Medulla oblongata (tissue), 1 donor: ENCODE measurements around the gene SH3PXD2A.
A peak's percentile ranks its signal among the peaks of the same experiment; 100 is the strongest.

ENCODE experiments used
- DNase-seq: peaks from one replicate; pipeline ENCODE4 v3.0.0-alpha.2; 2015; ENCODE audit errors: extremely low spot score

SH3PXD2A gene

GRCh38 chr10:103812004-103812403, 43.4 kb downstream of the SH3PXD2A start:
- no peak for DNase-seq

DNA sequence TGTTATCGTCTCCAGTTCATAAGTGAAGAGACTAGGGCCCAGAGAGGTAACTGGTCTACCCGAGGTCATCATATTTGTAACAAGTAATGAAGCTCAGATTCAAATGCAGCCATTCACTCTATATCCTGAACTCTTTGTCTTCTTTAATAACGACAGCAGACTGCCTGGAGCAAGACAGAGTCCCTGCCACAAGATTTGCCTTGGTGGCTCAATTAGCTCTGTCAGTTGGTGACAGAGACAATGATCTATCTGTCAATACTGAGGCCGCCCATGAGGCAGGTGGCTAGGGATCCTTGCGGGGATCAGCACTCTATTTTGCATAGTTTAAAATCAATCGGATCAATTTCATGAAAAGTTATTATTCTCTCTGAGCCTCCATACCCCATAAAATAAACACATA, 43.9 kb downstream of the SH3PXD2A start:
- no peak for DNase-seq

DNA sequence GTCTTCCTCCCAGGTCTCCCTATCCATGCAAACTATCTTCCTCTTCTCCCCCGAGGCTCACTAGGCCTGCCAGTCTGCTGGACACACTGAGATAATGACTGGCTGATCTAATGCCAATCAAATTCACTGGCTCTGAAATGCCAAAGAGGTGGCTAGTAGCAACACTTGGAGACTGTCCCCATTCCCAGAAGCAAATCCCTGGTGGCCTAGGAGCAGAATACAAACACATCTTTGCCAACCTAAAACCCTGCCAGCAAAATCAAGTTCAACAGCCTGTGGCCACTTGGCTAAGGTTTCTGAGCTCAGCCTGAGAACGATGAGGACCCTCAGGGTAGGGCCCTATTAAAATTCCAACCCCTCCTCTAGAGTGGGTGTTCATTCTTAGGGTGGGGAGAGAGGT, 46.6 kb downstream of the SH3PXD2A start:
- peak; percentile 51 for DNase-seq

- DNase-seq, result no peak
These were observed 47.4 kb downstream of the SH3PXD2A start for GRCh38 chr10:103807996-103808395.

- DNase-seq, result no peak
These were observed 48.8 kb downstream of the SH3PXD2A start for GRCh38 chr10:103806395-103807187.

DNA sequence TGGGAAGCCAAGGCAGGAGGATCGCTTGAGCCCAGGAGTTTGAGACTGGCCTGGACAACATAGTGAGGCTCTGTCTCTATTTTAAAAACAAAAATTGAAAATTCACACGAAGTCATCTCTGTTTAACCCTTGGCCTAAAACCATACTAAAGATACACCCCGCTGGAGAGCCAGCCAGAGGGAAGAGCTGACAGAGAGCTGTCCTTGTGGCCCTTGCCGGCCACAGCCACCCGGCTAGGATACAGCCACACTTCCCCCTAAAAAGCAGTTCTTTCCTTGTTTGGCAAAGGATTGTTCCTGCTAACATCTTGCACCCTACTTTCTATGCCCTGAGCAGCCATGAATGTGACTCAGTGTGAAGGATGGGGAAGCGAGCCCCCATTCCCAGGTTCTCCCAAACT, 49.6 kb downstream of the SH3PXD2A start:
- DNase-seq, result no peak

DNA sequence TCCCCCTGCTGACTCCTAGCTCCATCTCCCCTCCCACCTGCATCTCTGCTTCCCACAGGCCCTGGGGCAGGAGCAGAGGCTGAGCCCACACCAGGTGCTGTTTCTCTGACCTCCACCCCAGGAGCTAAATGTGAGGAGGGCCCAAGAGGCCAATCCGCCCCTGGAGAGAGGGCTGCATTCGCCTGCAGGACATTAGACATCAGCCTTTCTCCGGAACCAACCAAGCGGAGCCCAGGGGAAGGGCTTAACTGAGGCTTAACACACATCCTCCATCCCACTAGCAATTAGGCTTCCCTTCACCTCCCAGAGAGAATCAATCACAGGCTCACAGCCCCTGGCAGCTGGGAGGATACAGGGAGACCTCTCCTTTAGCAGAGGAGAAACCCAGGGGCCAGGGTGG, 50.5 kb downstream of the SH3PXD2A start:
- no peak for DNase-seq

DNA sequence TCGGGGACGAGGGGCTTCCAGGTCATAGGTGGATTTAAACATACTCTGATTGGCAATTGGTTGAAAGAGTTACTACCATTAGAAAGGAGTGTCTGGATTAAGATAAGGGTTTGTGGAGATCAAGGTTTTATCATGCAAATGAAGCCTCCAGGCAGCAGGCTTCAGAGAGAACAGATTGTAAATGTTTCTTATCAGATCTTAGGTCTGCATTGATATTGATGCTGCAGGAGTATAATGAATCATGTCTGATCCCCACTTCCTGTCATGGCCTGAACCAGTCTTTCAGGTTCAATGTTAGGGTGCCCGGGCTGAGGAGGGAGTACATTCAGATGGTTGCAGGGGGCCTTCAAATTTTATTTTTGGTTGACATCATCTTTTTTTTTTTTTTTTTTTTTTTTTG, 51.4 kb downstream of the SH3PXD2A start:
- DNase-seq, result no peak

DNA sequence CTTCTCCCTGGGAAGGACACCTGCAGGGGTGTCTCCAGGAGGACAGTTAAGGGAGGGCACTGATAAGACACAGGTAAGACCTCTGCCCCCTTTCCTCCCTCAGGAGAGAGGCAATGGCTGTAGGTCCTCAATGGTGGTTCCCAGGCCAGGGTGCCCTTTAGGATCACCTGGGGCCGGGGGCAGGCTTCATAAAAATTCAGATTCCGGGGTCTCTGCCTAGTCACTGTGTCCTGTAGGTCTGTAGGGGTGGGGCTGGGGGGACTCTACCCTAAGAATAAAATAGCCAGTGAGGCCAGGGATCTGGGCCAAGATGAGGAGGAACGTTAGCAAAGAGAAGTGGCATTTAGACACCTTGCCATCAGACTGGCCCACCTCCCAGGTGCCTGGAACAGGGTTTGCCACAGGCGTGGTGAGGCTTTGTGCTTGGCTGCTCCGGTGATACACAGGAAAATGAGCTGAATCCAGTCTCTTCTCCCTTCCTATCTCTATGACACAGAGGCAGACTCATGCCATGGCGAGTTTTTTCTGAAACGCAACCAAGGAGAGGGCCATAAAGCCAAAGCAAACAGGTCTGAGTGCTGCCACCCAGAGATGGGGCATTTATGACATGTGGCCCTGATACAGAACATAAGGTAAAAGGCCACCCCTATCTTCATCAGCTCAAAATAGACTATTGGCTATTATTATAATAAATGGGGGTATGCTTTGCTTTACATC, 52.6 kb downstream of the SH3PXD2A start:
- no peak for DNase-seq

DNA sequence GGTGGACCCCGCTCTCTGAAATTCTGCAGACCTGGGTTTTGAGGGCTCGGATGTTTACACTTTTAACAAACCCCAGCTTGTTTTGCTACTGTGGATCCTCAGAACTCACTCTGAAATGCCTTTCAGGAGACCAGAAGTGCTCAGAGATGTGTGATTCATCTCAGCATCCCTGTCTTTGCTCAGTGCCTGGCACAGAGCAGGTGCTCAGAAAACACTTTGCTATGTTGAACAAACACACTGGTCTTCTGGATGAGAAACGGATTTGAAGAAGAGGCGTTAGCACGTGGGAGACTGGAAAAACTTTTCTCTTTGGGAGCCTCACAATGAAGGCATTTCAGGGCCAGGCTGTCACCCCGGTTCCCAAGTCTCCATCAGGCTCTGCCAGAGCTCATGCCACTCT, 53.3 kb downstream of the SH3PXD2A start:
- peak; percentile 30 for DNase-seq

- no peak for DNase-seq
These were observed 54.4 kb downstream of the SH3PXD2A start for GRCh38 chr10:103800789-103801540.

DNA sequence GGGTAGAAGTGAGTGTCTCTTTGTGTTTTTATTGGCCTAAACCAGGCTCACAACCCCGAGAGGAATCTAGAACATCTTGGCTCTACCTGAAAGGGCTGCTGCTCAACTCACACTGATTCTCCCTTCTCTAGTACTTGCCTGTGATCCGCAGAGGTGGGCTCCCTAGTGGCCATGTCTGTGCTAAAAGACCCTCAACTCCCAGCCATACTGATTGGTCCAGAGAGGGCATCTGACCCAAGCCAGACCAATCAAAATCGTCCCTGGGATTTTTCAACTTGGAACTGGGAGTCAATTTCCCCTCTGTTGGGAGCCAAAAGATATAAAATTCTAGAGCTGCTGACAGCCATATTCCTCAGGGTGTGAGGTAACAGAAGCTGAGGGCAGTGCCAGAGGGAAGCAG, 55.3 kb downstream of the SH3PXD2A start:
- DNase-seq, result no peak

DNA sequence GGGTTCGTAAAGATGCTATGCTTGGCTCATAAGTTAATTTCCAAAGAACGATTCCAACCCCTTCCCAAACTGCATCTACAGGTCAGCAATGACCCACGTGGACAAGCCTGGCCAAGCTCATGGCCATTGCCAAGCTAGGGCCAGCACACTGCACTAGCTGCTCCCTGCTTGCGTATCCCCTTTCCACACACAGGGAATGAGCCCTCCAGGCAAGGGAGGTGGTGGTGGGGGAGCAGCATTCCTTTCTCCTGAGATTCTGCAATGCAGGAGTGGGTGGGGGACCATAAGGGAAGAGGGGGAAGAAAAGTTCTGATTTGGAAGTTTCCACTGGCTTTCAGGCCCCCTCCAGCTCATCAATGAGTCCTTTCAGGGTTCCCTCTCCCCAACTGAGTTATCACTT, 56.0 kb downstream of the SH3PXD2A start:
- DNase-seq, result no peak

DNA sequence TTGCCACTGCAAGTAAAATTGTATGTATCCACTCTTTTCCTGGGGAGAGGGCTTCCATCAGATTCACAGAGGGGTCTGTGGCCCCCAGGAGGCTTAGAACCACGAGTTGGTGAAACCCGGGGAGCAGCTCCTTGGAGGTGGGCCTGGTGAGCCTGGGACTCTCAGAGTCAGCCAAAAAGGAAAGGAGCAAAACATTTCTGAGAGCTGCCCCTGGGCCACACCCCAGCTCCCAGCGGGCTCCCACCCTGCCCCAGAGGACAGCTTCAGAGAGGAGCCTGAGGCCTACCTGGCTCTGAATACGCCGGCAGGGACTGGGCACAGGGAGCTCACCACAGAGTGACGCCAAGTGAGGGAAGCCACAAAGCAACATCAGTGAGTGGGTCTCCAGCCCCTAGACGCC, 56.9 kb downstream of the SH3PXD2A start:
- no peak for DNase-seq

- no peak for DNase-seq
These were observed 57.5 kb downstream of the SH3PXD2A start for GRCh38 chr10:103797857-103798256.

GRCh38 chr10:103795634-103796270, 59.6 kb downstream of the SH3PXD2A start:
- DNase-seq, result no peak

DNA sequence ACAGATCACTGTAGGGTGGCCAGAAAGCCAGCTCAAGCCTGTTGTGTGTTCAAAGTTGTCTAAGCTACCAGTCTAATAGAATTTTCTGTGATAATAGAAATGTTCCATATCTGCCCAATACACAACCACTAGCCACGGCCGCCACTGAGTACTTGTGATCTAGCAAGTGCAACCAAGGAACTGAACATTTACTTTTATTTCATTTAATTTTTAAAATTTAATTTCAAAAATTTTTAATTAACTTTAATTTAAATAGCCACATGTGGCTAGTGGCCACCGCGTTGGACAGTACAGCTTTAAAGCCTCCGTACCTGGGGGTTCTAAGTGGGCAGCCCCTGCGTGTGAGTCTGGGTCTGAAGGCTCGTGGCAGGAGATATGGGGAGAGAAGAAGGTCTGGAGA, 60.4 kb downstream of the SH3PXD2A start:
- DNase-seq, result no peak

GRCh38 chr10:103793920-103794883, 61.2 kb downstream of the SH3PXD2A start:
- no peak for DNase-seq

- no peak for DNase-seq
These were observed 61.9 kb downstream of the SH3PXD2A start for GRCh38 chr10:103793429-103793828.

- DNase-seq, result no peak
These were observed 62.8 kb downstream of the SH3PXD2A start for GRCh38 chr10:103792547-103792946.

- DNase-seq, result no peak
These were observed 63.5 kb downstream of the SH3PXD2A start for GRCh38 chr10:103791858-103792257.
